HepG2 (cell line): ENCODE measurements around the gene CEMP1. TPM values are rescaled to one million over a fixed set of nuclear protein-coding genes. Genes with fewer than 3 reads are reported as not detected.

ENCODE experiments used
- ATF2 ChIP-seq: sonication (generic); formaldehyde crosslinking; IDR thresholded peaks from 2 replicates; pipeline ENCODE4 v1.4.0; 2020; ENCODE audit warnings: missing genetic modification reagents
- BRCA1 ChIP-seq: sonication (generic); formaldehyde crosslinking; IDR thresholded peaks from 2 replicates; pipeline ENCODE4 v1.4.0; 2020; ENCODE audit warnings: missing genetic modification reagents
- CC2D1A ChIP-seq: sonication (generic); formaldehyde crosslinking; IDR thresholded peaks from 2 replicates; pipeline ENCODE4 v1.8.1; 2023; ENCODE audit warnings: mild to moderate bottlenecking, missing genetic modification reagents
- DBP ChIP-seq: sonication (generic); formaldehyde crosslinking; IDR thresholded peaks from 2 replicates; pipeline ENCODE4 v1.4.0; 2020; ENCODE audit warnings: missing genetic modification reagents; ENCODE audit errors: not compliant biosample characterization
- FOXK1 ChIP-seq: sonication (generic); formaldehyde crosslinking; IDR thresholded peaks from 2 replicates; pipeline ENCODE4 v1.4.0; 2020; ENCODE audit warnings: low read depth, missing genetic modification reagents, borderline replicate concordance
- FOXP1 ChIP-seq, 2 experiments: fragments of 450-650 bp in 1 of 2; IDR thresholded peaks; 2 replicates each; pipeline ENCODE4 v1.6.1; 2017 to 2018; ENCODE audit warnings: antibody characterized with exemption in 1 of 2
- GPBP1L1 ChIP-seq: sonication (generic); formaldehyde crosslinking; IDR thresholded peaks from 2 replicates; pipeline ENCODE4 v1.5.0; 2020; ENCODE audit warnings: mild to moderate bottlenecking, missing genetic modification reagents
- HDAC6 ChIP-seq: fragments of 200-600 bp; sonication (generic); IDR thresholded peaks from 2 replicates; pipeline ENCODE4 v1.7.0; 2017; ENCODE audit warnings: mild to moderate bottlenecking, antibody characterized with exemption, low read length, low read depth
- HMG20B ChIP-seq: conservative IDR thresholded peaks from 2 replicates; pipeline ENCODE4 v1.6.1; 2016; ENCODE audit warnings: missing genetic modification reagents, missing compliant biosample characterization
- HNF1B ChIP-seq: sonication (generic); formaldehyde crosslinking; IDR thresholded peaks from 2 replicates; pipeline ENCODE4 v1.5.1; 2020; ENCODE audit warnings: mild to moderate bottlenecking, moderate library complexity, missing genetic modification reagents
- MAZ ChIP-seq, 2 experiments: sonication (generic) in 1 of 2; formaldehyde crosslinking in 1 of 2; IDR thresholded peaks; 2 replicates each; pipeline versions ENCODE4 v1.5.0 to v1.6.1; 2012 to 2020; ENCODE audit warnings: low read depth in 2 of 2, mild to moderate bottlenecking in 2 of 2, borderline replicate concordance in 1 of 2, improper control_type of control experiment in 1 of 2, low read length in 1 of 2, missing genetic modification reagents in 1 of 2, moderate library complexity in 1 of 2
- MED1 ChIP-seq: sonication (generic); formaldehyde crosslinking; IDR thresholded peaks from 2 replicates; pipeline ENCODE4 v1.4.0; 2020; ENCODE audit warnings: missing genetic modification reagents
- MEF2D ChIP-seq: sonication (generic); formaldehyde crosslinking; IDR thresholded peaks from 2 replicates; pipeline ENCODE4 v1.5.1; 2020; ENCODE audit warnings: mild to moderate bottlenecking, missing genetic modification reagents
- POGZ ChIP-seq: sonication (generic); formaldehyde crosslinking; IDR thresholded peaks from 2 replicates; pipeline ENCODE4 v1.4.0; 2020; ENCODE audit warnings: mild to moderate bottlenecking, missing genetic modification reagents
- RCOR2 ChIP-seq: IDR thresholded peaks from 2 replicates; pipeline ENCODE4 v1.6.1; 2016; ENCODE audit warnings: missing biosample characterization, missing genetic modification reagents
- ZBTB34 ChIP-seq: sonication (generic); formaldehyde crosslinking; IDR thresholded peaks from 2 replicates; pipeline ENCODE4 v1.8.0; 2022; ENCODE audit warnings: mild to moderate bottlenecking, missing genetic modification reagents
- ZNF343 ChIP-seq: sonication (generic); formaldehyde crosslinking; IDR thresholded peaks from 2 replicates; pipeline ENCODE4 v1.4.0; 2020; ENCODE audit warnings: mild to moderate bottlenecking, missing genetic modification reagents
- ZNF484 ChIP-seq: sonication (generic); formaldehyde crosslinking; IDR thresholded peaks from 2 replicates; pipeline ENCODE4 v1.5.1; 2020; ENCODE audit warnings: mild to moderate bottlenecking, low read depth, missing genetic modification reagents, borderline replicate concordance
- ZNF563 ChIP-seq: sonication (generic); formaldehyde crosslinking; IDR thresholded peaks from 2 replicates; pipeline ENCODE4 v1.8.0; 2022; ENCODE audit warnings: mild to moderate bottlenecking, moderate library complexity, missing genetic modification reagents
- ZNF569 ChIP-seq: sonication (generic); formaldehyde crosslinking; IDR thresholded peaks from 2 replicates; pipeline ENCODE4 v1.5.0; 2020; ENCODE audit warnings: mild to moderate bottlenecking, missing genetic modification reagents, moderate library complexity, borderline replicate concordance
- ZNF703 ChIP-seq: sonication (generic); formaldehyde crosslinking; IDR thresholded peaks from 2 replicates; pipeline ENCODE4 v1.5.1; 2020; ENCODE audit warnings: missing genetic modification reagents, mild to moderate bottlenecking, moderate library complexity, borderline replicate concordance
- ZNF724P ChIP-seq: sonication (generic); formaldehyde crosslinking; IDR thresholded peaks from 2 replicates; pipeline ENCODE4 v1.8.0; 2022; ENCODE audit warnings: missing genetic modification reagents, borderline replicate concordance
- polyA plus RNA-seq, 8 experiments: library from polyadenylated mRNA; depleted of rRNA in 3 of 8; stranded (reverse) in 7 of 8; unstranded in 1 of 8; fragments of >200 nt; fragmentation: Illumina TruSeq in 4 of 8; extraction: Trizol in 4 of 8; gene quantifications; 2 replicates each; pipeline versions ENCODE4 v1.2.1 to v1.2.3, GENCODE V29; 2011 to 2016; ENCODE audit warnings: low read depth in 4 of 8, missing spikeins in 1 of 8, mixed read lengths in 1 of 8; ENCODE audit not compliant: insufficient read depth in 1 of 8
- total RNA-seq, 5 experiments: library from RNA; depleted of rRNA; stranded (reverse); fragments of >200 nt; fragmentation: Illumina TruSeq; extraction: Trizol; gene quantifications; 2 replicates each; pipeline ENCODE4 v1.2.3, GENCODE V29; 2016; ENCODE audit warnings: low read depth in 1 of 5

CEMP1 gene
- total and polyA plus RNA-seq, 2 of the 13 experiments (the other 11 are each of a cell fraction or from before 2014, with no cell fraction given), result not detected

GRCh38 chr16:2524339-2524938, 6.8 kb downstream of the CEMP1 start (continued):
- TF ChIP-seq FOXP1 (IDR thresholded peaks at IDR 0.05) (peak; percentile 84), FOXP1 (CRISPR knock-in tag; IDR thresholded peaks at IDR 0.05) (peak; percentile 97), HNF1B (CRISPR knock-in tag) (peak; percentile 65; the same call in 1 of the 2 replicates), ATF2 (CRISPR knock-in tag) (peak; percentile 62; the same call in 1 of the 2 replicates), MED1 (CRISPR knock-in tag) (peak; percentile 81), ZNF343 (0 out of 2 replicates have a peak, but pooled peaks have one; percentile 29), CC2D1A (CRISPR knock-in tag) (no peak), FOXK1 (CRISPR knock-in tag) (peak; percentile 91; the same call in 1 of the 2 replicates), ZNF569 (CRISPR knock-in tag) (no peak), MEF2D (CRISPR knock-in tag) (no peak; the same call in 1 of the 2 replicates), ZNF563 (CRISPR knock-in tag) (0 out of 2 replicates have a peak, but pooled peaks have one; percentile 25), ZNF703 (CRISPR knock-in tag) (peak; percentile 82; the same call in 1 of the 2 replicates), ZBTB34 (peak; percentile 36; the same call in 1 of the 2 replicates), ZNF484 (CRISPR knock-in tag) (no peak), BRCA1 (0 out of 2 replicates have a peak, but pooled peaks have one; percentile 16), ZNF724P (CRISPR knock-in tag) (no peak), HDAC6 (no peak), GPBP1L1 (CRISPR knock-in tag) (no peak), MAZ (IDR thresholded peaks at IDR 0.05; ENCODE audit: borderline replicate concordance, low read depth, low read length) (peak; percentile 63; the same call in 1 of the 2 replicates), MAZ (CRISPR knock-in tag; IDR thresholded peaks at IDR 0.05; ENCODE audit: low read depth) (peak; percentile 59; the same call in 1 of the 2 replicates), DBP (CRISPR knock-in tag) (no peak), POGZ (CRISPR knock-in tag) (peak; percentile 51; the same call in 1 of the 2 replicates), RCOR2 (CRISPR knock-in tag) (peak; percentile 55; the same call in 1 of the 2 replicates), HMG20B (peak; percentile 62; the same call in 1 of the 2 replicates)
